WERI-Rb-1 (cell line): Measurements from ENCODE around the gene BACH2.
A peak's percentile ranks its signal among the peaks of the same experiment; 100 is the strongest.
"Not testable (repeated sequence)": the region's sequence is repeated elsewhere in the genome, so short reads cannot be mapped to it uniquely, and the experiment has no call there.

Experiments
- DNase-seq: peaks from one replicate; pipeline ENCODE4 v3.0.0-alpha.2; 2020
- H3K27ac ChIP-seq: fragments of 250-450 bp; sonication (Bioruptor Pico); 2 replicates; pipeline ENCODE4 v1.5.1; 2020; ENCODE audit warnings: mild to moderate bottlenecking, moderate library complexity
- H3K27me3 ChIP-seq: fragments of 250-450 bp; sonication (Bioruptor Pico); 2 replicates; pipeline ENCODE4 v1.5.1; 2021; ENCODE audit warnings: mild to moderate bottlenecking, low read depth, moderate library complexity; ENCODE audit not compliant: insufficient read depth, severe bottlenecking
- H3K36me3 ChIP-seq: fragments of 250-450 bp; sonication (Bioruptor Pico); 2 replicates; pipeline ENCODE4 v1.5.1; 2020; ENCODE audit warnings: mild to moderate bottlenecking, moderate library complexity
- H3K4me3 ChIP-seq: 2 replicates; pipeline ENCODE4 v1.5.1; 2011; ENCODE audit warnings: low read depth, mild to moderate bottlenecking, control low read depth, low read length
- H3K9me3 ChIP-seq: fragments of 250-450 bp; sonication (Bioruptor Pico); 2 replicates; pipeline ENCODE4 v1.5.1; 2021; ENCODE audit warnings: mild to moderate bottlenecking, moderate library complexity; ENCODE audit not compliant: severe bottlenecking
- CTCF ChIP-seq: IDR thresholded peaks from 2 replicates; pipeline ENCODE4 v1.5.1; 2011; ENCODE audit warnings: low read depth, mild to moderate bottlenecking, control low read depth, inconsistent platforms, low read length

Gene BACH2

GRCh38 chr6:89975366-89975765 is 321.3 kb downstream of the BACH2 start:
- Histone ChIP-seq H3K36me3 (no peaks in the 10 kb centered on the region), H3K27ac (peak overlapping the region; percentile 74), H3K27me3 (no peaks in the 10 kb centered on the region), H3K9me3 (peaks cover 3% of the 10 kb centered on the region), H3K4me3 (no peak overlapping the region)
- no peak for TF ChIP-seq CTCF
- no peak for DNase-seq

- Histone ChIP-seq H3K36me3 (no peaks in the 10 kb centered on the region), H3K4me3 (no peak overlapping the region), H3K9me3 (peaks cover 3% of the 10 kb centered on the region), H3K27ac (no peak overlapping the region), H3K27me3 (no peaks in the 10 kb centered on the region)
- TF ChIP-seq CTCF = no peak
- DNase-seq = no peak
These were observed 321.8 kb downstream of the BACH2 start for GRCh38 chr6:89974834-89975233.

- H3K4me3 ChIP-seq = no peak overlapping the region
- no peak for TF ChIP-seq CTCF
- H3K9me3 ChIP-seq = no peaks in the 10 kb centered on the region
- no peak overlapping the region for H3K27ac ChIP-seq
- H3K27me3 ChIP-seq = no peaks in the 10 kb centered on the region
- DNase-seq = no peak
- H3K36me3 ChIP-seq = no peaks in the 10 kb centered on the region
These were observed 324.6 kb downstream of the BACH2 start for GRCh38 chr6:89972025-89972381.

- not testable (repeated sequence) for H3K27me3 ChIP-seq, DNase-seq, H3K27ac ChIP-seq, H3K9me3 ChIP-seq, H3K36me3 ChIP-seq, H3K4me3 ChIP-seq
These were observed 325.2 kb downstream of the BACH2 start for GRCh38 chr6:89971338-89972024.

- no peaks in the 10 kb centered on the region for H3K36me3 ChIP-seq
- TF ChIP-seq CTCF = peak; percentile 44; the same call in 1 of the 2 replicates
- no peaks in the 10 kb centered on the region for H3K27me3 ChIP-seq
- peak overlapping the region; percentile 76 for H3K27ac ChIP-seq
- no peak overlapping the region for H3K4me3 ChIP-seq
- DNase-seq = peak; percentile 82
- H3K9me3 ChIP-seq = no peaks in the 10 kb centered on the region
These were observed 325.9 kb downstream of the BACH2 start for GRCh38 chr6:89970609-89971337.

GRCh38 chr6:89970072-89970471 is 326.6 kb downstream of the BACH2 start:
- H3K4me3 ChIP-seq = no peak overlapping the region
- DNase-seq = peak; percentile 64
- no peaks in the 10 kb centered on the region for H3K36me3 ChIP-seq
- no peaks in the 10 kb centered on the region for H3K27me3 ChIP-seq
- peak overlapping the region; percentile 76 for H3K27ac ChIP-seq
- no peaks in the 10 kb centered on the region for H3K9me3 ChIP-seq
- TF ChIP-seq CTCF = peak; percentile 63
